Subcutaneous abdominal adipose tissue (tissue), 5 donors: ENCODE measurements around the gene CD2AP.

ENCODE experiments used
- H3K27ac ChIP-seq: one replicate; pipeline ENCODE4 v1.7.0; 2013; ENCODE audit warnings: low read depth, mild to moderate bottlenecking, inconsistent platforms, low read length, moderate library complexity
- H3K27me3 ChIP-seq, 5 donors: one replicate each; pipeline ENCODE4 v1.7.0; 2013; ENCODE audit warnings: low read length in 5 of 5, inconsistent platforms in 1 of 5; ENCODE audit not compliant: control insufficient read depth in 5 of 5, insufficient read depth in 4 of 5
- H3K36me3 ChIP-seq, 5 donors: one replicate each; pipeline ENCODE4 v1.7.0; 2013; ENCODE audit warnings: low read length in 5 of 5; ENCODE audit not compliant: control insufficient read depth in 5 of 5, insufficient read depth in 5 of 5
- H3K4me1 ChIP-seq, 5 donors: one replicate each; pipeline ENCODE4 v1.7.0; 2013; ENCODE audit warnings: low read length in 5 of 5, mild to moderate bottlenecking in 3 of 5, moderate library complexity in 1 of 5; ENCODE audit not compliant: control insufficient read depth in 5 of 5, insufficient read depth in 5 of 5
- H3K4me3 ChIP-seq, 5 donors: one replicate each; pipeline ENCODE4 v1.7.0; 2013; ENCODE audit warnings: low read length in 5 of 5, low read depth in 1 of 5
- H3K9ac ChIP-seq, 5 donors: one replicate each; pipeline ENCODE4 v1.7.0; 2013; ENCODE audit warnings: low read length in 5 of 5, mild to moderate bottlenecking in 4 of 5, moderate library complexity in 3 of 5
- H3K9me3 ChIP-seq, 5 donors: one replicate each; pipeline ENCODE4 v1.7.0; 2013; ENCODE audit warnings: low read length in 5 of 5; ENCODE audit not compliant: control insufficient read depth in 5 of 5
- donor health status: healthy.
- donor health status: healthy.
- donor health status: healthy.
- donor health status: healthy.
- donor health status: healthy.

CD2AP gene

GRCh38 chr6:47495207-47495606 lies 17.6 kb downstream of the CD2AP start:
- Histone ChIP-seq H3K27me3 (no peaks in the 10 kb centered on the region), H3K4me1 (peaks cover 0 to 19% (median 0%) of the 10 kb centered on the region in 5 donors), H3K36me3 (no peaks in the 10 kb centered on the region), H3K4me3 (no peak overlapping the region), H3K9me3 (no peaks in the 10 kb centered on the region), H3K27ac (no peak overlapping the region), H3K9ac (no peak overlapping the region)

GRCh38 chr6:47495954-47496545 lies 18.5 kb downstream of the CD2AP start:
- Histone ChIP-seq H3K27ac (no peak overlapping the region), H3K9me3 (no peaks in the 10 kb centered on the region), H3K36me3 (no peaks in the 10 kb centered on the region), H3K4me3 (no peak overlapping the region), H3K27me3 (no peaks in the 10 kb centered on the region), H3K9ac (no peak overlapping the region), H3K4me1 (peaks cover 0 to 20% (median under 1%) of the 10 kb centered on the region in 5 donors)

GRCh38 chr6:47496935-47497579 lies 19.5 kb downstream of the CD2AP start:
- Histone ChIP-seq H3K9ac (no peak overlapping the region), H3K36me3 (no peaks in the 10 kb centered on the region), H3K4me3 (no peak overlapping the region), H3K9me3 (no peaks in the 10 kb centered on the region), H3K27me3 (no peaks in the 10 kb centered on the region), H3K27ac (no peak overlapping the region), H3K4me1 (peaks cover 0 to 25% (median 9%) of the 10 kb centered on the region in 5 donors)

- Histone ChIP-seq H3K27ac (no peak overlapping the region), H3K36me3 (peaks cover 0 to 10% (median 3%) of the 10 kb centered on the region in 5 donors), H3K4me3 (no peak overlapping the region), H3K9me3 (no peaks in the 10 kb centered on the region), H3K27me3 (no peaks in the 10 kb centered on the region), H3K9ac (no peak overlapping the region), H3K4me1 (peaks cover 0 to 16% (median 10%) of the 10 kb centered on the region in 5 donors)
Observed at GRCh38 chr6:47502920-47503319, 25.3 kb downstream of the CD2AP start.

- H3K27me3 ChIP-seq, result no peaks in the 10 kb centered on the region
- H3K4me1 ChIP-seq, result no peaks in the 10 kb centered on the region
- no peak overlapping the region for H3K27ac ChIP-seq
- H3K4me3 ChIP-seq, result no peak overlapping the region
- H3K9ac ChIP-seq, result no peak overlapping the region
- H3K9me3 ChIP-seq, result peaks cover 0 to 14% (median 8%) of the 10 kb centered on the region in 5 donors
- peaks cover 0 to 10% (median 6%) of the 10 kb centered on the region in 5 donors for H3K36me3 ChIP-seq
Observed at GRCh38 chr6:47509937-47510336, 32.3 kb downstream of the CD2AP start.

- no peaks in the 10 kb centered on the region for H3K27me3 ChIP-seq
- H3K4me3 ChIP-seq, result no peak overlapping the region
- H3K9me3 ChIP-seq, result peaks cover 0 to 14% (median 8%) of the 10 kb centered on the region in 5 donors
- H3K9ac ChIP-seq, result no peak overlapping the region
- no peak overlapping the region for H3K27ac ChIP-seq
- H3K4me1 ChIP-seq, result no peaks in the 10 kb centered on the region
- H3K36me3 ChIP-seq, result peaks cover 0 to 6% (median 3%) of the 10 kb centered on the region in 5 donors
Observed at GRCh38 chr6:47512872-47513271, 35.3 kb downstream of the CD2AP start.

GRCh38 chr6:47519279-47519678 lies 41.7 kb downstream of the CD2AP start:
- H3K36me3 ChIP-seq, result peaks cover 0 to 3% (median 0%) of the 10 kb centered on the region in 5 donors
- no peak overlapping the region for H3K9ac ChIP-seq

GRCh38 chr6:47520282-47520681 lies 42.7 kb downstream of the CD2AP start:
- Histone ChIP-seq H3K4me3 (no peak overlapping the region), H3K36me3 (peaks cover 0 to 3% (median 0%) of the 10 kb centered on the region in 5 donors), H3K27me3 (no peaks in the 10 kb centered on the region), H3K9me3 (no peaks in the 10 kb centered on the region), H3K27ac (no peak overlapping the region), H3K9ac (no peak overlapping the region), H3K4me1 (peaks cover 0 to 4% (median 3%) of the 10 kb centered on the region in 5 donors)

More at GRCh38 chr6:47519279-47519678, 41.7 kb downstream of the CD2AP start:
- H3K27ac ChIP-seq, result no peak overlapping the region
- H3K4me3 ChIP-seq, result no peak overlapping the region
- H3K9me3 ChIP-seq, result no peaks in the 10 kb centered on the region
- H3K27me3 ChIP-seq, result no peaks in the 10 kb centered on the region
- H3K4me1 ChIP-seq, result peaks cover 0 to 4% (median 3%) of the 10 kb centered on the region in 5 donors

- Histone ChIP-seq H3K4me3 (no peak overlapping the region), H3K4me1 (peaks cover 0 to 4% (median 3%) of the 10 kb centered on the region in 5 donors), H3K9me3 (no peaks in the 10 kb centered on the region)
Observed at GRCh38 chr6:47521961-47522360, 44.4 kb downstream of the CD2AP start.

GRCh38 chr6:47524136-47524845 lies 46.7 kb downstream of the CD2AP start:
- Histone ChIP-seq H3K9ac (no peak overlapping the region), H3K27ac (no peak overlapping the region)

More at GRCh38 chr6:47521961-47522360, 44.4 kb downstream of the CD2AP start:
- H3K9ac ChIP-seq, result no peak overlapping the region
- no peak overlapping the region for H3K27ac ChIP-seq
- H3K36me3 ChIP-seq, result peaks cover 0 to 3% (median under 1%) of the 10 kb centered on the region in 5 donors
- H3K27me3 ChIP-seq, result no peaks in the 10 kb centered on the region

More at GRCh38 chr6:47524136-47524845, 46.7 kb downstream of the CD2AP start:
- Histone ChIP-seq H3K4me1 (peaks cover 0 to 4% (median 1%) of the 10 kb centered on the region in 5 donors), H3K36me3 (peaks cover 0 to 6% (median 0%) of the 10 kb centered on the region in 5 donors), H3K4me3 (no peak overlapping the region), H3K27me3 (no peaks in the 10 kb centered on the region), H3K9me3 (no peaks in the 10 kb centered on the region)
